T-helper 17 cell (primary cell): ENCODE results near the gene MTCH1. TPM values are rescaled to one million over a fixed set of nuclear protein-coding genes. Genes with fewer than 3 reads are reported as not detected.
A peak's percentile ranks its signal among the peaks of the same experiment; 100 is the strongest.
"Not testable (repeated sequence)": the region's sequence is repeated elsewhere in the genome, so short reads cannot be mapped to it uniquely, and the experiment has no call there.

Experiments
- ATAC-seq: fragments of 150-1000 bp; cut with Tn5 transposase; 2 replicates; pipeline ENCODE4 v1.10.0; 2021; ENCODE audit warnings: mild to moderate bottlenecking, moderate library complexity
- DNase-seq, 3 donors: peaks; one replicate each; pipeline versions ENCODE4 v3.0.0 to v3.0.0-alpha.2; 2020 to 2021
- H3K9me3 ChIP-seq: one replicate; pipeline ENCODE4 v1.7.0; 2013; ENCODE audit warnings: low read length, mild to moderate bottlenecking; ENCODE audit not compliant: control insufficient read depth, poor library complexity, severe bottlenecking
- H3K27ac Mint-ChIP-seq: one replicate; pipeline ENCODE4 v1.8.0; 2022; ENCODE audit warnings: mild to moderate bottlenecking, moderate library complexity, mixed read lengths
- H3K27me3 Mint-ChIP-seq: one replicate; pipeline ENCODE4 v1.8.0; 2022; ENCODE audit warnings: mixed read lengths
- H3K36me3 Mint-ChIP-seq: one replicate; pipeline ENCODE4 v1.8.0; 2022; ENCODE audit warnings: low read depth, mixed read lengths
- H3K4me1 Mint-ChIP-seq: one replicate; pipeline ENCODE4 v1.8.0; 2022; ENCODE audit warnings: mild to moderate bottlenecking, mixed read lengths
- H3K4me3 Mint-ChIP-seq: one replicate; pipeline ENCODE4 v1.8.0; 2022; ENCODE audit warnings: mild to moderate bottlenecking, moderate library complexity, mixed read lengths
- total RNA-seq, 4 donors: library from RNA in 2 of 4; stranded (reverse) in 2 of 4; gene quantifications; one replicate each; pipeline ENCODE4 v1.2.3 and lab custom pipeline; 2022 to 2026

Gene MTCH1
- total RNA-seq, 2 donors from 2014 or later = 194 to 202 TPM

DNA sequence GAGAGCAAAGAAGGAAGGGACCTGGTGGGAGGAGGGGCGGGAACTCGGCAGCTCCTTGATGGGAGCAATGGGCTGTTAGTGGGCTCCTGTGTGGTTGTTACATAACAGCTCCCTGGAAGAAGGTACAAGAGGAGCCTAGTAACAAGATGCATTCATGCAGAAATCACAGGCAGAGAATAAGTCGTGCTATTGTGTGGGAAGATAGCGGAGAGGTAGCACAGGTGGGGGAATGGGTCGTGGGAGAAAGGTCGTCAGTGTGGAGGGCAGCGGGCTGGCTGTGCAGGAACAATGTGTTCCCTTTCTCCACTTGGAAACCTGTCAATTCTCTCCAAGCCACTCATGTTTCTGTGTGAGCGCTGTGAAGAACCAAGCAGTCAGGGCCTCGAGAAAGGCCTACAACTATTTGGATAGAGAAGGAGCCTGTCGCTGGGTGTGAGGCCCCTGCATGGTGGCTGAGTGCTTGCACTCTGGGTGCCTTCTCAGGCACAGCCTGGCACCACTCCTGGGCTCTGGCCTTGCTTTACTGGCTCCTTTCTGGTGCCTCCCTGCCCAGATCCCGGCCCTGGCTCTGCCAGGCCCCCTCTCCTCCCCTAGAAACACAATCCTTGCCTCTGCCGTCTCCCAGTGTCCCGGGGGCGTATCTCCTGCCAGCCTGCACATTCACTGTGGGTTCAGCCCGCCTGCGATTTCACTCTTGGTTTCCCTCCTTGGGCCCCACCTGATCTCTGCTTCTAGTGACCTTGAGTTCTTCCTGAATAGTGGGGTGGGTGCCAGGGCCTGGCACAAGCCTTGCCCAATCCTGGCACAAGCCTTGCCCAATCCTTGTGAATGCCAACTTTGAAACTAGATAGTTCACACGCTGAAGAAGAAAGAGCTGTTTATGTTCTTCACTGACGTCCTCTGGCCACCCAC, 12.1 kb upstream of the MTCH1 start:
- Mint-ChIP-seq H3K4me1 (peaks cover 10% of the 10 kb centered on the region), H3K27me3 (peaks cover 18% of the 10 kb centered on the region), H3K27ac (no peak overlapping the region), H3K36me3 (peaks cover 2% of the 10 kb centered on the region), H3K4me3 (no peak overlapping the region)
- ATAC-seq (no peak), DNase-seq (no peak)
- no peaks in the 10 kb centered on the region for H3K9me3 ChIP-seq

- H3K4me1 Mint-ChIP-seq = peaks cover 15% of the 10 kb centered on the region
- ATAC-seq, H3K27ac Mint-ChIP-seq, H3K9me3 ChIP-seq, H3K36me3 Mint-ChIP-seq, H3K4me3 Mint-ChIP-seq, H3K27me3 Mint-ChIP-seq, DNase-seq: not testable (repeated sequence)
Observed at GRCh38 chr6:36990401-36990800, 4.4 kb upstream of the MTCH1 start.

DNA sequence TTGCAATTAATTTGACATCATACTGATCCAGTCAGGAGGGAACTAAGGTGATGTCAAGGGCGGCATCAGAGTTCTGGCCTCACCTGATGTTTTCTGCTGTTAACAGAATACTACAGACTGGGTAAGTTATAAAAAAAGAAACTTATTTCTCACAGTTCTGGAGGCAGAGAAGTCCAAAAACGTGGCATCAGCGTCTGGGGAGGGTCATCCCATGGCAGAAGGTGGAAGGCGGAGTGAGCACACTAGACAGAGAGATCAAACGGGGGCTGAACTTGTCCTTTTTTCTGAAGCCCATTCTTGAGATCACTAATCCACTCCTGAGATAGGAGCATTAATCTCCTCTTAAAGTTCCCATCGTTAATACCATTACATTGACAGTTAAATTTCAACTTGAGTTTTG, 3.3 kb upstream of the MTCH1 start:
- H3K27ac Mint-ChIP-seq = no peak overlapping the region
- H3K4me1 Mint-ChIP-seq = peaks cover 15% of the 10 kb centered on the region
- H3K9me3 ChIP-seq = no peaks in the 10 kb centered on the region
- H3K4me3 Mint-ChIP-seq = no peak overlapping the region
- DNase-seq (no peak), ATAC-seq (no peak)
- H3K36me3 Mint-ChIP-seq = peaks cover 2% of the 10 kb centered on the region
- peaks cover 4% of the 10 kb centered on the region for H3K27me3 Mint-ChIP-seq

- ATAC-seq (peak; percentile 15), DNase-seq (no peak)
- no peaks in the 10 kb centered on the region for H3K9me3 ChIP-seq
- Mint-ChIP-seq H3K4me1 (peaks cover 20% of the 10 kb centered on the region), H3K27me3 (peaks cover 4% of the 10 kb centered on the region), H3K27ac (peak overlapping the region; percentile 96), H3K36me3 (peaks cover 6% of the 10 kb centered on the region), H3K4me3 (no peak overlapping the region)
Observed at GRCh38 chr6:36986704-36987047, 680 bp upstream of the MTCH1 start.

GRCh38 chr6:36985417-36985807, 584 bp downstream of the MTCH1 start:
- peaks cover 29% of the 10 kb centered on the region for H3K4me1 Mint-ChIP-seq

DNA sequence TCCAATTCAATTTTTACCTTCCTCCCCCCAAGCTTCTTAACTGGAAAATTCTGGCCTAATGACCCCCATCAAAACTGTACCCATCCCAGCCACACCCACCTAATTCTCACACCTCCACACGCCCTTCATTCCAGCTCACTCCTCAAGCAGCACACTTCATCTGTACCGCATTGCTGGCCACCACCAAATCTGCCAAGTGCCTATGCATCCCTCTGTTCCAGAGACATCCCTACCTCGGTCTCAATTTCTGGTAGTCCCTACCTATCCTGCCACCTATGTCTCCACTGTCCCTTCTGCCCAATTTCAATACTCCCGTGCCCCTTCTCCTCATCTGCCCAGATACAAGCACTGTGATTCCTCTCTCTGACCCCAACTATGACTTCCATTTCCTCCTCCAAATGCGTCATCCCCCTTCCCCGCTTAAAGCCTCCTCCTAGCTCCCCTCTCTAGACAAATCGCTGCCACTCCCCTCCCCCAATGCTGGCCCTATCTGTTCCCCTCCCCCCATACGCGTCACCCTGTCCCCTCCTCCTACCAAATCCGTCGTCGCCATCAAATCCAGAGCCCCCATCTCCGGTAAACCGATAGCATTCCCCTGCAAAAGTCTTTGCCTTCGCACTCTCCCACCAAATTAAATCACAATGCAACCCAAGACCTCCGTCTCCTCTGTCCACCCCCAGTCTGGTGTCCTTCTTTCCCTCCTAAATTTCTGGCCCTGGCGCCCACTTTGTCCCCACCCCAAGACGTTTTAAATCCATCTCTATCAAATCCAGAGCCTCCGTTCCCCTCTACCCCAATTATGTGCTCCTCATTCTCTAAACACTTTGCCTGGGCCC, 1.2 kb downstream of the MTCH1 start:
- DNase-seq = peak; percentile 33 to 57 (median 38)
- Mint-ChIP-seq H3K4me1 (peaks cover 32% of the 10 kb centered on the region), H3K4me3 (no peak overlapping the region), H3K27me3 (peaks cover 4% of the 10 kb centered on the region), H3K36me3 (peaks cover 6% of the 10 kb centered on the region), H3K27ac (no peak overlapping the region)
- ATAC-seq = peak; percentile 22
- no peaks in the 10 kb centered on the region for H3K9me3 ChIP-seq

More at GRCh38 chr6:36985417-36985807, 584 bp downstream of the MTCH1 start:
- H3K36me3 Mint-ChIP-seq = peaks cover 6% of the 10 kb centered on the region
- ATAC-seq = no peak
- no peaks in the 10 kb centered on the region for H3K9me3 ChIP-seq
- H3K27ac Mint-ChIP-seq = no peak overlapping the region
- H3K4me3 Mint-ChIP-seq = no peak overlapping the region
- H3K27me3 Mint-ChIP-seq = peaks cover 4% of the 10 kb centered on the region
- DNase-seq = no peak

DNA sequence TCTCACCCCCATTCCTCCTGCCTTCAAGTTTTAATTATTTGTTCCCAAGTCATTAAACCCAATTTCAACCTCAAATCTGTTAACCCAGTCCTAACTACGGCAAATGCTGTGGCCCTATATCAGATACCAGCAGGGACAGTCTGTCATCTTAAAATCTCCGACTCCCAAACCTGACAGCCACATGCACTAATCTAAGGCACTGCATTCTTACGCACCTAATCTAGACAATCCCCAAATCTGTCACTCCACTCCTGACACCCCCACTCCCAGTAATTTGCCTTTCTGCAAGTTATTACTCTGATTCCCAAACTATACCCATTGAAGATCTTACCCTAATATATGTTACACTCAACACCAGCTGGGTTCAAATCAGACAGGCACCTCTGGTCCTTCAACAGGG, 2.5 kb downstream of the MTCH1 start:
- H3K27ac Mint-ChIP-seq = no peak overlapping the region
- peaks cover 40% of the 10 kb centered on the region for H3K4me1 Mint-ChIP-seq
- no peaks in the 10 kb centered on the region for H3K27me3 Mint-ChIP-seq
- peaks cover 6% of the 10 kb centered on the region for H3K36me3 Mint-ChIP-seq
- H3K9me3 ChIP-seq = no peaks in the 10 kb centered on the region
- ATAC-seq (no peak), DNase-seq (no peak)
- no peak overlapping the region for H3K4me3 Mint-ChIP-seq

DNA sequence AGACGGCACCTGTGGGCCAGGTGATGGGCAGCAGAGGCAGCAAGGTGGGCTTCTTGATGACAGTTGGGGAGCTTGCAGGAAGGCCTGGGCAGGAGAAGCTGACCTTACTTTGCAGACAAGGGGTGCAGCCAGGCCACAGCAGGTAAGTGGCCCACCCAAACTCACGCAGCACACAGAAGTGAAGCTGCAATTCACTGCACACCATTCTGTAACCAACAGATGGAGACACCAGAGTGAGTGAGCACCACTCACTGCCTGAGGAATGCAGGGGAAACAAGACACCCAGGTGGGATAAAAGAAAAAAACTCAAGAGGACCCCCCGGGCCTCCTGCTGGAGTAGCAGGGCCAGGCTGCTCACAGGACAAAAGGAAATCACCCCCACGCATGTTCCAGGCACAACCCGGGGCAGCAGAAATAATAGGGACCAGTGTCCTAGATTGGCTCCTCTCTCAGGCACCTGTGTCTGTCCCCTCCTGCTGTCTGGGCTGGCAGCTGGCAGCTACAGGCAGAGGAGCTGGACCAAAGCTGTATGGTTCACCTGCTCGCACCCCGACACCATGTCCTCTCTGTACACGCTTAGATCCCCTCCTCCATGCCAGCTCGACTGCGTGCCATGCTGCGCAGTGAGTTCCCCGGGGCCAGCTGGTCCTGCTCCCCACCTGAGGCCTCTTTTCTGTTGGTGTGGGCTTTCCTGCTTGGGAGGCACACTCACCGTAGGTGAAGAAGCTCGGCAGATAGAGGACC, 4.9 kb downstream of the MTCH1 start:
- no peaks in the 10 kb centered on the region for H3K9me3 ChIP-seq
- Mint-ChIP-seq H3K36me3 (peaks cover 7% of the 10 kb centered on the region), H3K27me3 (no peaks in the 10 kb centered on the region), H3K4me3 (no peak overlapping the region), H3K27ac (peak overlapping the region; percentile 88), H3K4me1 (peaks cover 29% of the 10 kb centered on the region)
- ATAC-seq = no peak
- no peak for DNase-seq

DNA sequence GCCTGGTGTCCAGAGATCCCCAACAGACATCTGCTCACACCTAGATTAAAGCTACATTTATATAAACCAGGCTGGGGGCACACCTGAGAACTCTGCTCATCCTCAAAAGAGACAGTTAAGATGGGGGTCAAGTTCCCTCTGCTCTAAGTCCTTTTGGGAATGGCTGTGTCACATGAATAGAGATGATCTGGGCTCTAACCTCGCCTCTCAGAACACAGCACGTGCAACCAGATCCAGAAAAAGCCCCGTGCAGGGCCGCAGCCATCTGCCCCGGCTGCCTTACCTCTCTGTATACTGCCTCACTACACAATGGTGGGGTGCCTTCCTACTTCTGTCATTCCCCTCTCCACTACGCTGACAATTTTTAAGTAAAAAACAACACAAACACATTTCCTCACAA, 5.9 kb downstream of the MTCH1 start:
- Mint-ChIP-seq H3K4me1 (peaks cover 29% of the 10 kb centered on the region), H3K4me3 (no peak overlapping the region), H3K27me3 (no peaks in the 10 kb centered on the region), H3K36me3 (peaks cover 7% of the 10 kb centered on the region), H3K27ac (peak overlapping the region; percentile 88)
- H3K9me3 ChIP-seq = no peaks in the 10 kb centered on the region
- ATAC-seq (no peak), DNase-seq (no peak)

- DNase-seq = no peak
- H3K4me3 Mint-ChIP-seq = no peak overlapping the region
- ATAC-seq = peak; percentile 67
- H3K36me3 Mint-ChIP-seq = peaks cover 7% of the 10 kb centered on the region
- H3K9me3 ChIP-seq = no peaks in the 10 kb centered on the region
- H3K4me1 Mint-ChIP-seq = peaks cover 29% of the 10 kb centered on the region
- no peak overlapping the region for H3K27ac Mint-ChIP-seq
- no peaks in the 10 kb centered on the region for H3K27me3 Mint-ChIP-seq
Observed at GRCh38 chr6:36979347-36979742, 6.7 kb downstream of the MTCH1 start.

GRCh38 chr6:36978421-36979346, 7.3 kb downstream of the MTCH1 start:
- Mint-ChIP-seq H3K4me1 (peaks cover 29% of the 10 kb centered on the region), H3K27me3 (no peaks in the 10 kb centered on the region), H3K27ac (peak overlapping the region; percentile 67), H3K36me3 (peaks cover 7% of the 10 kb centered on the region), H3K4me3 (peak overlapping the region; percentile 25)
- DNase-seq (no peak), ATAC-seq (no peak)
- no peaks in the 10 kb centered on the region for H3K9me3 ChIP-seq

DNA sequence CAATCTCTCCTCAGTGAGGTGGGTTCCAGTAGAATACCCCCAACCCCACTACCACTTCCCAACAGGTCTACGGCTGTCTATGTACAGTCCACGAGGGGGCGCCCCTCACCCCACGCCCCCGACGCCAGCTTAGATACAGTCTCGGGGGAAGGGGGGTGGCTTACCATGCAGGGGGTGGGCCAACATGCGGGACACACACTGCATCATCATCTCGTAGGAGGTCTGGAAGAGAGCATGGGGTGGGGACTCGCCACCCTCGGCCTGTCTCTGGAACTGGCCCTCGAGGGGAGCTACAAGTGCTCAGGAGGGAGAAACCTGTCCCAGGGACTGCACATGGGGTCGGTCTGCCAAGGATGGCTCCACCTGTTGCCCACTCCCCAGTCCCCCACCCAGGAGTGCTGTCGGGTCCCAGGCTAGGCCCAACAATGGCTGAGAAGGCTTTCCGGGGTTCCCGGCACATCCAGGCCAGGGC, 8.5 kb downstream of the MTCH1 start:
- H3K4me3 Mint-ChIP-seq = no peak overlapping the region
- H3K9me3 ChIP-seq = no peaks in the 10 kb centered on the region
- DNase-seq (no peak), ATAC-seq (peak; percentile 45)
- peaks cover 7% of the 10 kb centered on the region for H3K36me3 Mint-ChIP-seq
- H3K4me1 Mint-ChIP-seq = peaks cover 29% of the 10 kb centered on the region
- H3K27ac Mint-ChIP-seq = no peak overlapping the region
- H3K27me3 Mint-ChIP-seq = no peaks in the 10 kb centered on the region
